Neural progenitor cell (in vitro differentiated cells): ENCODE data around the gene PQBP1. TPM values are rescaled to one million over a fixed set of nuclear protein-coding genes. Genes with fewer than 3 reads are reported as not detected.

Experiments used
- DNase-seq: peaks from one replicate; pipeline ENCODE4 v3.0.0-alpha.2; 2016; ENCODE audit warnings: low spot score
- H2AFZ ChIP-seq: fragments of 200-600 bp; sonication (generic); replicated peaks from 2 replicates; pipeline ENCODE4 v1.6.1; 2016; ENCODE audit warnings: antibody characterized with exemption
- H3F3A ChIP-seq: fragments of 200-600 bp; sonication (generic); 2 replicates; pipeline ENCODE4 v1.6.1; 2016; ENCODE audit warnings: antibody characterized with exemption, low read depth
- H3K27ac ChIP-seq: fragments of 200-600 bp; sonication (generic); 2 replicates; pipeline ENCODE4 v1.5.1; 2016; ENCODE audit warnings: mild to moderate bottlenecking
- H3K27me3 ChIP-seq: fragments of 200-600 bp; sonication (generic); 2 replicates; pipeline ENCODE4 v1.6.1; 2016; ENCODE audit warnings: mild to moderate bottlenecking, moderate library complexity
- H3K36me3 ChIP-seq: fragments of 200-600 bp; sonication (generic); 2 replicates; pipeline ENCODE4 v1.5.1; 2016
- H3K4me1 ChIP-seq: fragments of 200-600 bp; sonication (generic); 2 replicates; pipeline ENCODE4 v1.6.1; 2016; ENCODE audit warnings: mixed run types
- H3K4me2 ChIP-seq: fragments of 200-600 bp; sonication (generic); 2 replicates; pipeline ENCODE4 v1.6.1; 2016
- H3K4me3 ChIP-seq: fragments of 200-600 bp; sonication (generic); 2 replicates; pipeline ENCODE4 v1.5.1; 2016
- H3K79me2 ChIP-seq: fragments of 200-600 bp; sonication (generic); 2 replicates; pipeline ENCODE4 v1.6.1; 2016; ENCODE audit warnings: low read depth
- H3K9ac ChIP-seq: fragments of 200-600 bp; sonication (generic); 2 replicates; pipeline ENCODE4 v1.6.1; 2016
- H3K9me3 ChIP-seq: fragments of 200-600 bp; sonication (generic); 2 replicates; pipeline ENCODE4 v1.5.1; 2016; ENCODE audit warnings: low read depth
- H4K20me1 ChIP-seq: fragments of 200-600 bp; sonication (generic); 2 replicates; pipeline ENCODE4 v1.6.1; 2016; ENCODE audit warnings: low read depth
- H3K27ac Mint-ChIP-seq: 3 replicates; pipeline ENCODE4 v1.8.0; 2021; ENCODE audit warnings: mixed read lengths
- H3K27me3 Mint-ChIP-seq: 2 replicates; pipeline ENCODE4 v1.8.0; 2022; ENCODE audit warnings: low read depth, mild to moderate bottlenecking, inconsistent platforms, moderate library complexity, mixed read lengths; ENCODE audit not compliant: insufficient read depth
- H3K36me3 Mint-ChIP-seq: 3 replicates; pipeline ENCODE4 v1.8.0; 2021; ENCODE audit warnings: mixed read lengths
- H3K4me1 Mint-ChIP-seq: 3 replicates; pipeline ENCODE4 v1.8.0; 2021; ENCODE audit warnings: mixed read lengths
- H3K4me3 Mint-ChIP-seq: 3 replicates; pipeline ENCODE4 v1.8.0; 2021; ENCODE audit warnings: mild to moderate bottlenecking, moderate library complexity, mixed read lengths
- H3K9me3 Mint-ChIP-seq: 3 replicates; pipeline ENCODE4 v1.8.0; 2020; ENCODE audit warnings: mixed read lengths
- CTCF ChIP-seq: fragments of 200-600 bp; sonication (generic); IDR thresholded peaks from 2 replicates; pipeline ENCODE4 v1.5.1; 2017; ENCODE audit warnings: antibody characterized with exemption, mild to moderate bottlenecking
- EZH2 ChIP-seq: fragments of 200-600 bp; sonication (generic); IDR thresholded peaks from 2 replicates; pipeline ENCODE4 v1.6.1; 2017; ENCODE audit warnings: antibody characterized with exemption, mild to moderate bottlenecking, moderate library complexity
- EZH2phosphoT487 ChIP-seq: fragments of 200-600 bp; sonication (generic); IDR thresholded peaks from 2 replicates; pipeline ENCODE4 v1.6.1; 2017; ENCODE audit warnings: antibody characterized with exemption
- total RNA-seq: library from RNA; depleted of rRNA; stranded (reverse); fragments of >200 nt; gene quantifications from 2 replicates; pipeline ENCODE4 v1.2.3, GENCODE V29; 2015; ENCODE audit warnings: low replicate concordance

Gene PQBP1
- total RNA-seq, 1 donor from 2014 or later = 26.9 TPM

DNA sequence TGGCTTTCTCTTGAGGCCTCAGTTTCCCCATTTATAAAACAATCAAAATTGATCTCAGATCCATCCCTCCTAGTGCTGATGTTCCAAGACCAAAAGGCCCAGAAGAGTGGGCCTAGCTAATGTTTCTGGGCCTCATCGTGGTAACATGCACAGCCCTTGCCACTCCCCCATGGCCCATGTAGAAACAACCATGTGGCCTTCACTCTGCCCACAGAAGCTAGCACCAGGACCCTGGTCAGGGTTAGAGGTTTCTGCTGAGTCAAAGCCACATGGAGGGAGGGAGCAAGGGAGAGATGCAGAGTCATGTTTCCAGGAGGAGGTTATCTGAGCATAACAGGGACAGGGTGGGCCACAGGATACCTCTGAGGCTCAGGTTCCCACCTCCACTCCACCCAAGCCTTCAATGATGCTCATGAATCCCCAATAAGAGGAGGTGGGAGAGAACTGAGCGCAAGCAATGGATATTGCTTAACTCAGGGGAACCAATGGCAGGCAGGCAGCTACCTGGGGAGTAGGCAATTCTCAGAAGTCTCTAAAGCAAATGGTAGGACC, 42.8 kb downstream of the PQBP1 start:
- no peak overlapping the region for H2AFZ ChIP-seq
- H3K4me3 ChIP-seq = no peak overlapping the region
- H3K4me1 ChIP-seq = no peaks in the 10 kb centered on the region
- H3K27me3 Mint-ChIP-seq = peaks cover 6% of the 10 kb centered on the region
- no peaks in the 10 kb centered on the region for H3K4me1 Mint-ChIP-seq
- H3K9me3 ChIP-seq = no peaks in the 10 kb centered on the region
- H3K27ac ChIP-seq = no peak overlapping the region
- no peak overlapping the region for H3K9ac ChIP-seq
- no peak for DNase-seq
- H3K36me3 ChIP-seq = no peaks in the 10 kb centered on the region
- no peak for TF ChIP-seq EZH2phosphoT487
- TF ChIP-seq EZH2 = no peak
- TF ChIP-seq CTCF = no peak
- H3K4me2 ChIP-seq = no peak overlapping the region
- H3K4me3 Mint-ChIP-seq = no peak overlapping the region
- peaks cover 3% of the 10 kb centered on the region for H3F3A ChIP-seq
- H3K79me2 ChIP-seq = peaks cover 85% of the 10 kb centered on the region
- H3K36me3 Mint-ChIP-seq = peaks cover 2% of the 10 kb centered on the region
- peaks cover 8% of the 10 kb centered on the region for H3K9me3 Mint-ChIP-seq
- no peaks in the 10 kb centered on the region for H3K27me3 ChIP-seq
- H3K27ac Mint-ChIP-seq = no peak overlapping the region
- peaks cover 22% of the 10 kb centered on the region for H4K20me1 ChIP-seq

- no peaks in the 10 kb centered on the region for H3K9me3 ChIP-seq
- no peak overlapping the region for H2AFZ ChIP-seq
- no peaks in the 10 kb centered on the region for H3K36me3 ChIP-seq
- DNase-seq = no peak
- no peak overlapping the region for H3K27ac ChIP-seq
- TF ChIP-seq EZH2phosphoT487 = no peak
- TF ChIP-seq CTCF = no peak
- TF ChIP-seq EZH2 = no peak
- no peak overlapping the region for H3K4me2 ChIP-seq
- peaks cover 72% of the 10 kb centered on the region for H3K79me2 ChIP-seq
- H3K9me3 Mint-ChIP-seq = peaks cover 6% of the 10 kb centered on the region
- peaks cover 22% of the 10 kb centered on the region for H4K20me1 ChIP-seq
- H3K27me3 Mint-ChIP-seq = peaks cover 6% of the 10 kb centered on the region
- no peaks in the 10 kb centered on the region for H3K4me1 Mint-ChIP-seq
- no peak overlapping the region for H3K4me3 ChIP-seq
- H3K36me3 Mint-ChIP-seq = peaks cover 2% of the 10 kb centered on the region
- no peak overlapping the region for H3K4me3 Mint-ChIP-seq
- H3K4me1 ChIP-seq = no peaks in the 10 kb centered on the region
- no peaks in the 10 kb centered on the region for H3F3A ChIP-seq
- H3K27ac Mint-ChIP-seq = no peak overlapping the region
- H3K9ac ChIP-seq = no peak overlapping the region
- H3K27me3 ChIP-seq = no peaks in the 10 kb centered on the region
Observed at GRCh38 chrX:48942895-48943294, 45.2 kb downstream of the PQBP1 start.

- peaks cover 6% of the 10 kb centered on the region for H3K27me3 Mint-ChIP-seq
Observed at GRCh38 chrX:48945517-48946348, 48.0 kb downstream of the PQBP1 start.

More at GRCh38 chrX:48945517-48946348, 48.0 kb downstream of the PQBP1 start:
- peak overlapping the region; percentile 13 for H3K27ac Mint-ChIP-seq
- Histone ChIP-seq H3K9ac (no peak overlapping the region), H3K4me2 (no peak overlapping the region), H3K4me1 (no peaks in the 10 kb centered on the region), H2AFZ (no peak overlapping the region), H3K27me3 (no peaks in the 10 kb centered on the region), H3K9me3 (no peaks in the 10 kb centered on the region), H4K20me1 (peaks cover 19% of the 10 kb centered on the region), H3K27ac (peak overlapping the region; percentile 9), H3K4me3 (no peak overlapping the region), H3K79me2 (peaks cover 58% of the 10 kb centered on the region), H3K36me3 (no peaks in the 10 kb centered on the region), H3F3A (no peaks in the 10 kb centered on the region)
- peak; percentile 74 for DNase-seq
- H3K9me3 Mint-ChIP-seq = peaks cover 3% of the 10 kb centered on the region
- H3K4me1 Mint-ChIP-seq = no peaks in the 10 kb centered on the region
- TF ChIP-seq EZH2 (no peak), CTCF (peak; percentile 76), EZH2phosphoT487 (no peak)
- no peak overlapping the region for H3K4me3 Mint-ChIP-seq
- peaks cover 4% of the 10 kb centered on the region for H3K36me3 Mint-ChIP-seq
